ENCODE results near the gene S100A3.

DNA sequence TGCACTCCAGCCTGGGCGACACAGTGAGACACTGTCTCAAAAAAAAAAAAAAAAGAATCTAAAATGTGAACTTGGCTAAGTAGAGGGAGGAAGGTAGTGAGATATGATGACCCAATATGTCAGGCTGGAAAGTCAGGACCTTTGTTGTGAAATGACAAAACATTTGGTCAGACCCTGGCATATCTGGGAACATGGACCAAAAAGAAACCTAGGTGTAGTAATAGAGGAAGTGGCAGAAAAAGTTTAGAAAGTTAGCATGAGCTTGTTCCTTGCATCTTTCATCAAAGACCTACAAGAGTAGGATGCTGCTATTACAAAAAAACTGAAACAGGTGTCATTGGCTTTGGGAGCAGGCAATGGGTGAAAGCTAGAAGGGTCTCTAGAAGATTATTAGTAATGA is 7.3 kb upstream of the S100A3 start:
- TF ChIP-seq POLR2A (IDR thresholded peaks at IDR 0.05) (no peak), POLR2AphosphoS5 (IDR thresholded peaks at IDR 0.05) (no peak)
- TF ChIP-seq, protein P1, sequence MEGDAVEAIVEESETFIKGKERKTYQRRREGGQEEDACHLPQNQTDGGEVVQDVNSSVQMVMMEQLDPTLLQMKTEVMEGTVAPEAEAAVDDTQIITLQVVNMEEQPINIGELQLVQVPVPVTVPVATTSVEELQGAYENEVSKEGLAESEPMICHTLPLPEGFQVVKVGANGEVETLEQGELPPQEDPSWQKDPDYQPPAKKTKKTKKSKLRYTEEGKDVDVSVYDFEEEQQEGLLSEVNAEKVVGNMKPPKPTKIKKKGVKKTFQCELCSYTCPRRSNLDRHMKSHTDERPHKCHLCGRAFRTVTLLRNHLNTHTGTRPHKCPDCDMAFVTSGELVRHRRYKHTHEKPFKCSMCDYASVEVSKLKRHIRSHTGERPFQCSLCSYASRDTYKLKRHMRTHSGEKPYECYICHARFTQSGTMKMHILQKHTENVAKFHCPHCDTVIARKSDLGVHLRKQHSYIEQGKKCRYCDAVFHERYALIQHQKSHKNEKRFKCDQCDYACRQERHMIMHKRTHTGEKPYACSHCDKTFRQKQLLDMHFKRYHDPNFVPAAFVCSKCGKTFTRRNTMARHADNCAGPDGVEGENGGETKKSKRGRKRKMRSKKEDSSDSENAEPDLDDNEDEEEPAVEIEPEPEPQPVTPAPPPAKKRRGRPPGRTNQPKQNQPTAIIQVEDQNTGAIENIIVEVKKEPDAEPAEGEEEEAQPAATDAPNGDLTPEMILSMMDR (IDR thresholded peaks at IDR 0.05): no peak

All from prostate gland (tissue), 2 donors.